ENCODE results near the gene IL17RB.

IL17RB gene

DNA sequence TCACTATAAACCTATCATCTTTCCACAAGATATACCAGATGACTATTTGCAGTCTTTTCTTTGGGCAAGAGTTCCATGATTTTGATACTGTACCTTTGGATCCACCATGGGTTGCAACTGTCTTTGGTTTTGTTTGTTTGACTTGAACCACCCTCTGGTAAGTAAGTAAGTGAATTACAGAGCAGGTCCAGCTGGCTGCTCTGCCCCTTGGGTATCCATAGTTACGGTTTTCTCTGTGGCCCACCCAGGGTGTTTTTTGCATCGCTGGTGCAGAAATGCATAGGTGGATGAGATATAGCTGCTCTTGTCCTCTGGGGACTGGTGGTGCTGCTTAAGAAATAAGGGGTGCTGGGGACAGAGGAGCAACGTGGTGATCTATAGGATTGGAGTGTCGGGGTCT is 33.9 kb upstream of the IL17RB start:
- DNase-seq (ENCODE audit: low read depth, low spot score), result no peak

DNA sequence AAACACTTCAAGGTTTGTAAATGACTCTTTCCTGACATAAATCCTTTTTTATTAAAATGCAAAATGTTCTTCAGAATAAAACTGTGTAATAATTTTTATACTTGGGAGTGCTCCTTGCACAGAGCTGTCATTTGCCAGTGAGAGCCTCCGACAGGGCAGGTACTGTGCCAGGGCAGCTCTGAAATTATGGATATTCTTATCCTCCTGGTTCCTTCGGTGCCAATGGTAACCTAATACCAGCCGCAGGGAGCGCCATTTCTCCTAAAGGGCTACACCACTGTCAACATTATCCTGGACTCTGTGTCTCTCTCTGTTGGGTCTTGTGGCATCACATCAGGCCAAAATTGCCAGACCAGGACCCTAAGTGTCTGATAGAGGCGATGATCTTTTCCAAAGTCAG is 33.1 kb upstream of the IL17RB start:
- no peak for DNase-seq (ENCODE audit: low read depth, low spot score)

DNA sequence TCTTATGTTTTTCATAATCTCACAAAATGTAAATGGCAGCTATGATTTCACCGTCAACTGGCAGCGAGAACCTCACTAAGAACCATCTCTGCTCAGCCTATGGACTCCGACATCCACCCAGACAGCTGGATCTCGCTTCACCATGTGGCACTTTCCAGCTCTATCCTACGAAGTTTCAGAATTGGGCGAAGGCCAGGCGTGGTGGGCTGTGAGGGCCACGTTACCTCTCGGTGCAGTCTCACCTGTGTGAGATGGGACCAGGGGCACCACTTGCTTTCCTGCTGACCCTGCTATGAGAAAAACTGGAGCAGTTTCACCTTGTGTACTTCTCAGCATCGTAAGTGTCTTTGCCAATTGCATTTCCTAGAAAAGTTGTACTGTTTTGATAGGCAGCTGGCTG is 32.5 kb upstream of the IL17RB start:
- no peak for DNase-seq (ENCODE audit: low read depth, low spot score)

DNA sequence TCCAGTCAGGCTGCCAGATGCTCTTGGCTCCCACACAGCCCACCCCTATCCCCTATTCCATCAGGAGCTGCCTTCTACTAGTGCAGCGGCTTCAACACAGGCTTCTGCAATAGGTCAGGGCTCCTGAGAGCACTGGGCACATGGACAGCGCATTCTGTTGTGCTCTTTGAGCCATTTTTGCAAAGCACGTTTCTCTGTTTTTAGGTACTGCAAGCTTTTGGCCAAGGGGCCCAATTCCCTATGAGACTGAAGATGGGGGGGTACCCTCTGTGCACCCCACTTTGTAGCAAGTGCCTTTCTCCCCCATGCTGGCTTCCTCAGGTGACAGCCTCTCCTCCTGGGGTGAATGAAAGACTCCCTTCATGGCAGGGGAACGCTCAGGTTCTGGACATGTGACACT is 31.3 kb upstream of the IL17RB start:
- no peak for DNase-seq (ENCODE audit: low read depth, low spot score)

DNA sequence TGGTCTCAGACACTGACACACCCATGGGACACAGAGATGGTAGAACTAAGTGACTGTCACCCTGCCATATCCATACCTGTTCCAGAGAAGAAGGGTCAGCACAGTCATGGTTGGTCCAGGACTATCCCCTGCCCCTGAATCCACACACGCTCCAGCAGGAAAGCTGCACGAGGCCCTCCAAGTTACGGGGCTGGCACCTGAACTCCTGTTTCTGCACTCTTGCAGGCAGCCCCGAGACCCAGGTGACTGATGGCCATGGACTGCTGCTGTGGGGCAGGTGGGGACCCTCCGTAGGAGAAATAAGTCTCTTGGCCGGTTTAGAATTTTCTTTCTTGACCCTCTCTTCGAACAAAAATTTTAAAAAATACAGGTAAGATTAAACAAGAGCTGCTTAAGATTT is 30.7 kb upstream of the IL17RB start:
- no peak for DNase-seq (ENCODE audit: low read depth, low spot score)

DNA sequence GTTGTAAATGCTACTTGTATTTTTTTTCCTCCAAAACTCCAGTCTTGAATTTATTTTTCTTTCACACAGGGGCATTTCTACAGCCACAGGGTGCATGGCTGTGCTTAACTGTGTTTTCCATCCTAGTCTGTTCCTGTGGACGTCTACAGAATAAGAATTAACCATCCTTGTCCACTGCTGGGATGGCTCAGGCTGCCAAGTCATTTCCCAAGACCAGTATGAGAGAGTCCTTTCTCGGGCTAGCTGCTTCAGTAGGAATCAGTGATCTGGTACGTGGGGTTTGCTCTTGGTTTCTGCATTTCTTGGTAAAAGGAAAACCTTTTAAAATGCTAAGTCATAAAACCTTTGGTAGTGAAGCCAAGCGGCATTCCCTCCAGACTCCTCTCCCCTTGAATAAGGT is 29.9 kb upstream of the IL17RB start:
- no peak for DNase-seq (ENCODE audit: low read depth, low spot score)

DNA sequence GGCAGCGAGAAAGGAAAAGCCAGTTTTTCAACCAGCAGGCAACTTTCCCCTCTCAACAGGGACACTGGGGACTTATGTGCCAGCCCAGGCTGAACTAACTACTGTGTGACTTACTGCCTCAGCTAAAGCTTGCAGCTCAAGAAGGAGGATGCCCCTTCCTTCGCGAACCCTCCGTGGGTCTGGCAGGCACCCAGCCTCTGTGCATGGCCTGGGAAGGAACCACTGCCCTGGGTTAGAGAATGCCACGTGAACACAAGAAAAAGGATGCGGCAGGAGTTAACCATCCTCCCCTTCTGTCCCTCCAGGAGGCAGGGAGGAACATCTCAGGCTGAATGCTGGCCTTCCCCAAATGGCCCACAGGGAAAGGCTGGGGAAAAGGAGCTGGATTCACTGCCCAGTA is 29.2 kb upstream of the IL17RB start:
- DNase-seq (ENCODE audit: low read depth, low spot score), result no peak

DNA sequence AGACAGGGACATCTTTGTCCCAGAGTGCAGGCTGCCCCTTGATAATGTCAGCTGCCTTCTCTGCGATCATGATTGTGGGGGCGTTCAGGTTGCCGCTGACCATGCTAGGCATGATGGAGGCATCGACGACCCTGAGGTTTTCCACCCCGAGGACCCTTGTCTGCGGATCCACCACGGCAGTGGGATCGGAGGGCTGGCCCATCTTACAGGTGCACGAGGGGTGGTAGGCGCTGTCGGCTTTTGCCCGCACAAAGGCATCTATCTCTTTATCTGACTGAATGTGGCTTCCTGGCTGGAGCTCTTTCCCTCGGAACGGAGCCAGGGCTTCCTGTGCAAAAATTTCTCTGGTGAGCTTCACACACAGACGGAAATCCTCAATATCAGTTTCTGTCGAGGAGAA is 28.6 kb upstream of the IL17RB start:
- DNase-seq (ENCODE audit: low read depth, low spot score), result no peak

DNA sequence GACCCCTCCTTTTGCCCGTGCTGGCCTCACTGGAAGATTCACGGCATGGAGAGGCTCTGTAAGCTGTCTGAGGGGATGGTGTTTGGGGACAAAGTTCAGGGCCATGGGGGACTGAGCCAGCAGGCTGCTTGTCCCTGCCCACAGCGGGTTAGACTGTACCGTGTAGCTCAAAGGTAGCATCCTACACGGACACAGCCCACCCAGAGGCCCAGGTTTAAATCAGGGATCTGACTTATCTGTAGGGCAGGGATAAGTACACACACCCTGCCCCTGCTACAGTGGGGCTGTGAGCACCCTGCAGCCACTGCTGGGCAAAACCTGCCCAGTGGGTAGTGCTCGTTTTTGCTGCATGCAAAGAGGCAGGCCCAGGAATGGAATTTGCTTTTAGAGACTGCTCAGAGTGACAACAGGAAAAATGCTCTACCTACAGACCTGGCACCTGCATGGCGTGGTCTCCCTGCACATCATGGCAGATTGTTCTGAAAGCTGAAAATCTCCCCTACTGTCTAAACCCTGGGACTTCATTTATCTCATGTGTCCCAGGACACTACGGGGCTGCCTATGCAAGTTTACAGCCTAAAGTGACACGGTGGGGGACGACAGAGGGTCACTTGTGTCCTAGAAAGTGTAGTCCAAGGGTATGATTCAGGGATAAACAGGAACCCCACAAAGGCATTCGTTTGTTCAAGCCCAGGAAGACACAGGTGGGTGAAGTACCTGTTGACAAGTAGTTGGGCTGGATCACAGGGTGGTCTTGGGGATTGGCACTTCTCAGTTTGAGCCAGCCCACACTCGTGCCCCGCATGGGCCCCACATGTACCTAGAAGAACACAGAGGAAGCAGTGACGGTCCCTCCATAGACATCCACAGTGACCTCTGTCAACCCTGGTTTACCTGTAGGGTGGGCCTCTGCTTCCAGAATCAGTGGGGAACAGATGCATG is 27.9 kb upstream of the IL17RB start:
- no peak for DNase-seq (ENCODE audit: low read depth, low spot score)

DNA sequence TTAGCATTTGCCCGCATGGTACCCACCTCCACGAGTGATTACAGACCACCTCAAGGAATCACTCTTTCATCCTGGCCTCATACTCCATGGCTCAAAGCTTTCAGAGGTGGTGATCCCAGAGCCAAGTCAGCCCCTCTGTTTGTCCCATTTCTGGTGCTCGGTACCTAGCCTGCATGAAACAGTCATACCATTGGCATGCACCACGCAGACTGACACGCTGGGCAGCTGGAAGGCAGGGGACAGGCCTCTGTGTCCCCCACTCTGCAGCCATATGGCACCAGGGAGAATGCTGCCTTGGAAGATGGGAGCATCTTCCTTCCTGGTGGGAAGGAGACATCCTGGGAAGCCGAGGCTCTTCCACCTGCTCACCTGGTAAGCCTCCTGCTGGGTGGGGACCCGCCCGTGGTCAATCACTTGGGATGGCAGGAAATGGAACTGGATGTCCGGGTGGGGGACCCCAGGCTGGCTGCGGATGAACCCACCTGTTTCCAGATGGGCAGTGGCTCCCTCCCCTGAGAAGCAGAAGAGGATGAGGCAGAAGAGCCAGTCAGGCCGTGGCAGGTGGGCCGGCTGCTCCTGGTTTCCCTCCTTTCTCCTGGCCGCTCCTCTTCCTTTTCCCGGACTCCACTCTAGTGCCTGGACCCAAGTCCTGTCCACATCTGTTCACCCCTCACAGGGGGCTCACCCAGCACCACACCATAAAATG is 27.1 kb upstream of the IL17RB start:
- no peak for DNase-seq (ENCODE audit: low read depth, low spot score)

DNA sequence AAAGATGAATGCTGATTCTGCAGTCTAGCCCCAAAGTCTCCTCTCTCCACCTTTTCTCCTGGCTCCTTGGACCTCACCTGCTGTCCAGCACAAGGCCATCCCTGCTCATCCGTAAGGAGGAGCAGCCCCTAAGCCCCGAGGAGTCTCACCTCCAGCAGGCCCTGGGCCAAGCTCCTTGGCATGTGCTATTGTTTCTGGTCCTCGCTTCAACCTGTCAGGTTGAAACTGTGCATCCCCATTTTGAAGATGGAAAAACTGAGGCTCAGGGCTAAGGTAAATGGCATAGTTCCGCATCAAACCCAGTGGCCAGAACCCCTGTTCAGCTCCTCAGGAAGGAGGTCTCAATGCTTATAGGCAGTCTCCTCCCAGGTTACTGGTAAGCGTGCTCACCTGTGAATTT is 26.3 kb upstream of the IL17RB start:
- no peak for DNase-seq (ENCODE audit: low read depth, low spot score)

DNA sequence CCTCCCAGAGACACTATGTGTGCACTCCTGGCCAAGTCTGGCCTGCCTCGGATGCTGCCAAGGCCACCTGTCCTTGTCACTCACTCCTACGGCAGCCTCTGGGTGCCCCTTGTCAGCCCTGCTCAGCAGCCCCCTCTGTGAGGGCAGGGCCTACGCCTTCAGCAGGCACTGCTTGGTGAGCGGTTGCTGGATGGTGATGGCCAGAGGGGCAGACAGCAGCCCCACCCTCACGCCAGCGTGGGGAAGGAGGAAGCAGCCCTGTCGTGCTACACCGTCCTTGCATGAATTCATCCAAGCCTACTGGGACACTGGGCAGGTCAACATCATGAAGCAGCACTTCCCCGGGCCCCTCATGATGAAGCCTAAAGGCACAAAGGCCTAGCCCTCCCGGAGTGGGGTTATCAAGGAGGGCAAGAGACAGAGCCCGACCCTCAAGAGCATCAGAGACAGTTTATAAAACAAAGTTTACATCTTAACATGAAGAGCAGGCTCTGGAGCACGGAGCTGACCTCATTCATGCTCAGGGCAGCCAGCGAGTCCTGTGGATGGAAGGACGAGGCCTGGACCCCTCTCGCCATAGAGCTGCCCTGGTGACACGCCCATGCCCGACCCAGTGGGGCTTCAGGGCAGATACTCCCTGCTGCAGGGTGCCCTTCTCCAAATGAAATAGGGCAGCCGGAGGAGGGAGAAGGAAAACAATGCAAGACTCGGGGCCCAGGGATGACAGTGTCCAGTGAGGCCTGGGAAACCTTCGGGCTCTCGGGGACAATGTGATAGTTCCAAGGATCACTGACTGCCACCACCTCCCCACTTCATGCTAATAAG is 25.4 kb upstream of the IL17RB start:
- DNase-seq (ENCODE audit: low read depth, low spot score), result no peak

DNA sequence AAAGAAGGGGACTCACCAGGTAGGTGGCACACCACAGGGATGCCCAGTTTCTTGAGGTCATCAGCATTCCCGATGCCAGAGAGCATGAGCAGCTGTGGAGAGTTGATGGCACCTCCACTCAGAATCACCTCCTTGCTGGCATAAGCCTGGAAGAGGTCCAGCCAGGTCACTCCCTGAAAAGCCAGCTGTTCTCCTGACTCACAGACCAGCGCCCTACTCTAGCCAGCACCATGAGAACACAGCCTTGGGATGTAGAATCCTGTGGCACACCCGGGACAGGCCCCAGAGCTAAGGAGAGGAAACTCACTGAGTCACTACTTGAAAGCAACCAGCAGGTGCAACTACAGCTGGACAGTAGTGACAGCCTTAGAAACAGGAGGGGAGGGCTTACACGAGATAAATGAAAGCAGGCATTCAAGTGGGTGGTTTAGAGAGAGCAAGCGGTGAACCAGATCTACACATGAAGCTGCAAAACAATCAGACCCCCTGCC is 24.7 kb upstream of the IL17RB start:
- no peak for DNase-seq (ENCODE audit: low read depth, low spot score)

DNA sequence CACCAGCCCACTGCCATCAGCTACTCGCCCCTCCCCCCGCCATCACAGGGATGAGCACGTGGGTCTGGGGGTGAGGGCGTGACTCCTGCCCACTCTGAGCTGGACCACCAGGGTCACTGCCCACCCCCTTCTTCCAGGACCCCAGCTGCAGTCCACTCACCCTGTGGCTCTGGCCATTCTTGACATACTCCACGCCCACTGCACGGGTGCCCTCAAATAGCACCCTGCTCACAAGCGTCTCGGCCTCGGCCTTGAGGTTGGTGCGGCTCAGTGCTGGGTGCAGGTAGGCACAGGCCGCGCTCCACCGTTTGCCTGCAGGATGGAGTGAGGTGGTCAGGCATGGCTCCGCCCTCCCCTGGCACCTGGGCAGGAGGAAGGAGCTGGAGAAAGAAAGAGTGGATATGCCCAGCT is 24.0 kb upstream of the IL17RB start:
- DNase-seq (ENCODE audit: low read depth, low spot score), result no peak

DNA sequence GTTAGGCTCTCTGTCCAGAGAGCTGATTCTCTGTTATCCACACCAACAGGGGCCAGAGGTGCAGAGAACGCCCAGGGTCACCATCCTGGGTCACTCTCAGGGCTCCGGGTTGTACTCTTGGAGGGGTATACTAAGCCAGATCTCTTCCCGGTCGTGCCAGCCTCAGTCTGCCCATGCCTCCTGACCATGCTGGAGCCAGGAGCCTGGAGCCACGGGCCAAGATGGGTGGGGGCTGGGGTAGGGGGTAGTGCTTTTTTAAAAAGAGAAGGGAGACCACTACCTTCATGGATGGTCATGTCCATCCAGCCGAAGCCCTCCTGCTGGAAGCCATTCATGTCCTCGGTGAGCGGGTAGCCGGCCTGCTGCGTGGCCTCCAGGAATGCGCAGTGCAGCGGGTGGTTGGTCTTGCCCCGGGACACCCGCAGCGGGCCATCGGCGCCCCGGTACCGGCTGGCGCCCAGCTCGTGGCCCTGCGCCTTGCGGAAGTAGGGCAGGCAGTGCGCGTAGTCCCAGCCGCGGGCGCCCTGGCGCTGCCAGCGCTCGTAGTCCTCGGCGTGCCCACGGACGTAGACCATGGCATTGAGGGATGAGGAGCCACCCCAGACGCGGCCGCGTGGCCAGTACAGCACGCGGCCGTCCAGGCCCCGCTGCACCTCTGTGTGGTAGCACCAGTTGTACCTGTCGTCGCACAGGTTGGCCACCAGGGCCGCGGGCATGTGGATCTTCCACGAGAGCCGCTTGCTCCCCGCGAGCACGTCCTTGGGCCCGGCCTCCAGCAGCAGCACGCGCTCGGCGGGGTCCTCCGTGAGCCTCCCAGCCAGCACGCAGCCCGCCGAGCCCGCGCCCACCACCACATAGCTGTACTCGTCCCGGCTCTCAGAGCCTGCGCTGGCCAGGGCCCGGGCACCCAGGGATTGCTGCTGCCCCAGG is 23.1 kb upstream of the IL17RB start:
- DNase-seq (ENCODE audit: low read depth, low spot score), result no peak

DNA sequence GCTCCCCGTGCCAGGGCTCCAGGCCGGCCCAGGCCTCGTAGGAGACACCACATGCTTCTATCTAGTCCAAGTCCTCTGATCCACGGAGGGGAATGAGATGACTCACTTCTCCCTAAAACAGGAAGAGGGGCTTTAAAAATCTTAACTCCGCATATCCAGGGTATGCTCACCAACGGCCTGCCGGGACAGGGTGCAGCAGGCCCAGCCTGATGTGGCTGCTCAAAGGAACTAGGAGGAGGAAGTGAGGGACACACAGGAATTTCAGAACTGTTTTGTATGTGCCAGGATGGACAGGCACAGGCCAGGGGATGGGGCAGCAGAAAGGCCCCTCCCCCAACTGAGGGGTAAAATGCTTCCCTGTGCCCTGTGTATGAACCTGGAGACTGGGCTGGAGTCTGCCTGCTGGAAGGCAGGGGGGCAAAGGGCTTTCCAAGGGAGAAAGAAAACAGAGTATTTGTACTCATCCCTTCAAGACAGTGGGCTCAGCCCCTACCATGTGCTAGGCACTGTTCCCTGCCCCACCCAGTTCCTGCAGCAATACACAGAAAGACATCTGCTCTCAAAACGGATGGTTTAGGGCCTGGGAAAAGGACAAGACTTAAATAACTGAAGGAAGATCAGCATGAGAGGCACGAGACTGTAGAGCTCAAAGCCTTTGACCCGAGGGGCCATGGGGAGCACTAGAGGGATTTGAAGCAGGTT is 22.3 kb upstream of the IL17RB start:
- no peak for DNase-seq (ENCODE audit: low read depth, low spot score)

DNA sequence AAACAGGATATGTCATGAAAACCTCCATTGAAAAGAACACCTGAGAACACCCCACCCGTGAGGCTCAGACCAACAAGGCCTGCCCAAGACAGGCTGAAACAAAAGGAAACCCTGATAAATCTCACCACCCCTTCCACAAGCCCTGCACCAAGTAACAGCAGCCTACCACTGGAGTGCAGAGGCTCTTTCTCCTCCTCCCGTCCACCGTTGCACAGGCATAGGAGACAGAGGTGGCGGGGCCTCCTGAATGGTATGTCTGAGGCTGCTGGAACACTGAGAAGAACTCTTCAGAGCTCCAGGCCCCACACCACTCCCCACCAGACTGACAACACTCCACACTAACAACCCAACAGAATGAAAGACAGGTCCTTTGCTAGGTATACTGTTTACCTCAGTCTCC is 21.6 kb upstream of the IL17RB start:
- DNase-seq (ENCODE audit: low read depth, low spot score), result no peak

DNA sequence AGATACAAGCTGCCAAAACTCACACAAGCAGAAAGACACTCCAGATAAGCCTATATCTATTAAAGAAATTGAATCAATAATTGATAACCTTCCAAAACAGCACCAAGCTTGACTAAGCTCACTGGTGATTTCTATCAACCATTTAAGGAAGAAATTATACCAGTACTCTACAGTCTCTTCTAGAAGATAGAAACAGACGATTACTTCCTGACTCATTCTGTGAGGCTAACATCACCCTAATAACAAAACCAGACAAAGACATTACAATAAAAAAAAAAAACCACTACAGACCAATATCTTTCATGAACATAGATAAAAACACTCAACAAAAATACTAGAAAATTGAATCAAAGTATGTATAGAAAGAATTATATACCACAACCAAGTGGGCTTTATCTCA is 20.3 kb upstream of the IL17RB start:
- no peak for DNase-seq (ENCODE audit: low read depth, low spot score)

DNA sequence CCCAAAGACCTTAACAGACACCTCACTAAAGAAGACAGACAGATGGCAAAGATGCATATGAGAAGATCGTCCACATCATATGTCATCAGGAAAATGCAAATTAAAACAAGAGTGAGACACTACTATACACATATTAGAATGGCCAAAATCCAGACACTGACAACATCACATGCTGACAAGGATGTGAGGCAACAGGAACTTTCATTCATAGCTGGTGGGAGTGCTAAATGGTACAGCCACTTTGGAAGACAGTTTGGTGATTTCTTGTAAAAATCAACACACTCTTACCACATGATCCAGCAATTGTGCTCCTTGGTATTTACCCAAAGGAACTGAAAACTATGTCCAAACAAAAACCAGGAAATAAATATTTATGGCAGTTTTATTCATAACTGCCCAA is 17.8 kb upstream of the IL17RB start:
- no peak for DNase-seq (ENCODE audit: low read depth, low spot score)

DNA sequence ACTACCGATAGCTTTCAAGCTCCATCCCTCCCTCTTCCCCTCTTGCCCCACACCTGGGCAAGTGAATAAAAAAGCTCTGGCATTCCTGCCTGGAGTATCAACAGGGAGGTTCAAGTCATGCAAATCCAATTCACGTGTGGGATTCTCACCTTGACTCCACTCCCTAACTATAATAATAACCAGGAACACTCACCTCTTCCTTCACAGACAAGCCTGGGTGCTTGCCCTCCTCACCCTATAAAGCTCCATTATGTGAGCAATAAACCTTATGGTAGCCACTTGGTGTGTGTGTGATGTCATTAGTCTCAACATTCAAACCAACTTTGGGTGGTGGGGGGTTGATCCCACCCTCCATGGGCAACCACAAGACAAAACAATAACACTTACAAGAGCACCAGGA is 16.8 kb upstream of the IL17RB start:
- no peak for DNase-seq (ENCODE audit: low read depth, low spot score)

All from activated naive CD8-positive, alpha-beta T cell treated with anti-CD3 and anti-CD28 coated beads, Interleukin-2, amount 50 U/mL, for 16 hours (primary cell).